ENCODE measurements around the gene ZKSCAN8.

The ZKSCAN8 gene

GRCh38 chr6:28206527-28206926 lies 64.8 kb downstream of the ZKSCAN8 start:
- DNase-seq (ENCODE audit: low read depth in 1 of 2, low spot score in 1 of 2), result no peak

DNA sequence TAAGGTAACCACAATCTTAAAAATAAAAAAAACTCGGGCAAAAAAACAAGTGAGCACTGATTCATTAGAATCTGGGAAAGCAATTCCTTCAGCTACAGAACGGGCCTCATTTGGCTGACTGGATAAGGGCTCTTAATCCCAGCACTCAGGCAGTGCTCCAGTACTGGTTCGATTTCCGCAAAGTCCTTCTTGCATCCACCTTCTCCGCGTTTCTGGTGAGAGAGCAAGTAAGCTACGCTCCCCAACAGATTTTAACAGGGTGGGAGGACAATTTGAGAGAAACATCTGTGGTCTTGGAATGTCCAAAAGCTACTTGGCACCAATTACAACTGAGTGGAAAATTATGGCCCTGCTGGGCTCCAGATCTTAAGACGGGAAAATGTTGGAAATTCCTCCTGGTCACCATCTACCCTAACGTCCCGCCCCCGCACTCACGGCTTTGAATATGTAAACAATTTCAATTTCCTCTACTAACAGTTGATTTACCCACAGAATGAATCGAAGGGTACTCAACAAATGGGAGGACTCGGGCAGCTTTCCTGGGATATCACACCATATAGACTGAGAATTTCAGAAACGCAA lies 65.3 kb downstream of the ZKSCAN8 start:
- DNase-seq (ENCODE audit: low read depth in 1 of 2, low spot score in 1 of 2), result no peak

DNA sequence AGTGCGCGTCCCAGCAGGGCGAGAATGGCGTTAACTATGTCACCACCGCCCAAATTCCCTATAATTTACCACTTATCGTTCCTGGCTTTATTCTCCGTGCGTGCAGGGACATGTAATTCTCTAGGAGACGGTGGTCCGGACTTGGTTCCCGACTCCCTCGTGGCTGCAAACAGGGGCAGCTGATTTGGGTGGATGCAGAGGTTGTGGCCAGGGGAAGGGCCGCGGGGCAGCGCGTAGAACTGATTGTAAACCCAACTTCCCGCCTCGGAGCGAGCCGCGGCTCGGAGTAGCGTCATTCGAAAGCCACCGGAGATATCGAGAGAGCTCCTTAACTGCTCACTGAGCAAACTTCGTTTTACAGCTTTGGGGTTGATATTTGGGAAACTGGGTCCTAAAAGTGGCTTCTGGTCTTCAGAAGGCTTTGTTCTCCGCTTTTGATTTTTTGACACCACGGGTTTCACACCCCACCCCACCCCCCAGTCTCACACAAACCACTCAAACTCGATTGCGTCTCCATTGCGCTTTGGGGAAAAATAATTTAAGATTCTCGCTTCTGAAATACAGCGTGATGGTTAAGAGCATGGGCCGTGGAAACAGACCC lies 65.9 kb downstream of the ZKSCAN8 start:
- DNase-seq (ENCODE audit: low read depth in 1 of 2, low spot score in 1 of 2), result no peak

DNA sequence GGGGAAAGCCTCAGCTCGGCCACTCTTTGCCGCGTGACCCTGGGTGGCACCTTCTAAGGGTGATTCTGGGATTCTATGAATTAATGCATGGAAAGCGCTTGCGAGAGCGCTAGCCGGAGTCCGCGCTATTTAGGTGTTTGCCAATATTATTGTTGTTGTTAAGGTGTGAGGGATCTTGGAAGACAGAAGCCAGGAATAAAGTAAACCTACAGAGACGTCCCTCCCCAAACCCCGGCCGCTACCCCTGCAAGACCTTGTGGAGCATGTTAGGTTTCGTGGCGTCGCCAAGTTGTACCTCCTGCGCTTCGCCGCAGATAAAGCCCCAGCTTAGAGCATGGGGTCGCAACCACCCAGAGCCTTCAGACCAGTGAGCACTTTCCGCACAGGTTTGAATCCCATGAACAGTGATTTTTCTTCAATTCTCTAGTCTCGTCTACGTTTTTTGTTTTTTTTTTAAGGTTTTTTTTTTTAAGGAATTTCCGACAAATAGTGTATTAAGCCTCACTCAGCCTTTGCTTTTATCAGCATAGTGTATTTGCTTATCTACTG lies 66.5 kb downstream of the ZKSCAN8 start:
- DNase-seq (ENCODE audit: low read depth in 1 of 2, low spot score in 1 of 2), result no peak
